Amniotic epithelial cell (primary cell): ENCODE data around the gene LONP2.

ENCODE experiments used
- DNase-seq: peaks from one replicate; pipeline ENCODE4 v3.0.0-alpha.2; 2010; ENCODE audit warnings: low read depth

The LONP2 gene, protein sequence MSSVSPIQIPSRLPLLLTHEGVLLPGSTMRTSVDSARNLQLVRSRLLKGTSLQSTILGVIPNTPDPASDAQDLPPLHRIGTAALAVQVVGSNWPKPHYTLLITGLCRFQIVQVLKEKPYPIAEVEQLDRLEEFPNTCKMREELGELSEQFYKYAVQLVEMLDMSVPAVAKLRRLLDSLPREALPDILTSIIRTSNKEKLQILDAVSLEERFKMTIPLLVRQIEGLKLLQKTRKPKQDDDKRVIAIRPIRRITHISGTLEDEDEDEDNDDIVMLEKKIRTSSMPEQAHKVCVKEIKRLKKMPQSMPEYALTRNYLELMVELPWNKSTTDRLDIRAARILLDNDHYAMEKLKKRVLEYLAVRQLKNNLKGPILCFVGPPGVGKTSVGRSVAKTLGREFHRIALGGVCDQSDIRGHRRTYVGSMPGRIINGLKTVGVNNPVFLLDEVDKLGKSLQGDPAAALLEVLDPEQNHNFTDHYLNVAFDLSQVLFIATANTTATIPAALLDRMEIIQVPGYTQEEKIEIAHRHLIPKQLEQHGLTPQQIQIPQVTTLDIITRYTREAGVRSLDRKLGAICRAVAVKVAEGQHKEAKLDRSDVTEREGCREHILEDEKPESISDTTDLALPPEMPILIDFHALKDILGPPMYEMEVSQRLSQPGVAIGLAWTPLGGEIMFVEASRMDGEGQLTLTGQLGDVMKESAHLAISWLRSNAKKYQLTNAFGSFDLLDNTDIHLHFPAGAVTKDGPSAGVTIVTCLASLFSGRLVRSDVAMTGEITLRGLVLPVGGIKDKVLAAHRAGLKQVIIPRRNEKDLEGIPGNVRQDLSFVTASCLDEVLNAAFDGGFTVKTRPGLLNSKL

DNA sequence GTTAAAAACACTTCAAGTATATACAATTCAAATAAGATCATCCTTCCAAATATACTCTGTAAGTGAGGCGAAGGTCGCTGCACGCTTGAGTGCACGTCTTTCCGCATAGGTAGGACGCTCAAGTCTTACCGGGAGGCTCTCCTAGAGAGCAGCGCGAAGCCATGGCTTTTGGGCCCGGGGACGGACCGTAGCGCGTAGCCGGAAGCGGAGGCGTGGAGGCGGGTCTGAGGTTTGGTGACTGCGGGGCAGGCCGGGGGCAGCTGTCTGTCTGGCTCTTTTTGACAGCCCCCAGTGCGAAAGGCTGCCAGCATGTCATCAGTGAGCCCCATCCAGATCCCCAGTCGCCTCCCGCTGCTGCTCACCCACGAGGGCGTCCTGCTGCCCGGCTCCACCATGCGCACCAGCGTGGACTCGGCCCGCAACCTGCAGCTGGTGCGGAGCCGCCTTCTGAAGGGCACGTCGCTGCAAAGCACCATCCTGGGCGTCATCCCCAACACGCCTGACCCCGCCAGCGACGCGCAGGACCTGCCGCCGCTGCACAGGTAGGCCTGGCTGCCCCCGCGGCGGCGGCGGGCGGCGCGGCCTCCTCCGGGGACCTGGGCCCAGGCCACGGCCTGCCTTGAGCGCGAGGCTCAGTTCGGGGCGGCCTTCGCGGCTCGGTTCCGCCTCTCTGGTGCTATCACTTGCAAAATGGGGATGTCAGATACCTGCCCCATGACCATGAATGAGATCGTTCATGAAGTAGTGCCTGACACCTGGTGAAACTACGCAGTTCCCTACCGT, at the start of gene LONP2:
LONP2 (plus strand) TSS at position 221 of the 783 bp plus-strand sequence; CDS start at position 310, 89 bp downstream.
- DNase-seq: peak; percentile 86

DNA sequence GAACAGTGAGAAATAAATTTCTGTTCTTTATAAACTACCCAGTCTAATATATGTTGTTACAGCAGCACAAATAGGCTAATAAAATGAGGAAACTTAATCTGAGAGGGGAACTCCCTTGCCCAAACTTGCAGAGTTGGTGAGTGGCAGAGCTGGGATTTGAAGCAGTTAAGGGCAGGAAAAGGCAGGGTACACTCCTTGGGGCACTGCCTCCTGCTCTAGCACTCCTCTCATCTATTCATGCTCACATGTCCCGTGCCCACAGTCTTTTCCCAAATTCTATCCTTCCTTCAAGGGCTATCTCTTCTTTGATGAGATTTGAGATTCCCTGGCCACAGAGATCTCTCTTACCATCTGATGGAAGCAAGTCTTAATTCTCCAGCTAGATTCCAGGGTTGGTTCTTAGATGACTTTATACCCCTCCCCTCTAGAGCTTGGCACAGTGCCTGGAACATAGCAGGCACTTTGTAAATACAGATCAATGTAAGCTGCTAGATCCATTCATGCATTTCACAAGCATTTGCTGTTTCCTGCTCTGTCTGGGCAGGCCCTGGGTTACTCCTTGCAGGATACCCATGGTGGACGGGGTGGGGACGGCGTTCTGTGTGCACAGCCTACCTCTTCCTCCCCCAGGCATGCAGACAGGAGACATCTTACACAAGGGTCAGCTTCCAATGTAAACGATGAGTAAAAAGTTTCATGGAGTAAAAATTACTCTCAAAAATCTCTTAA, 49.1 kb upstream of the LONP2 start:
- DNase-seq: no peak

DNA sequence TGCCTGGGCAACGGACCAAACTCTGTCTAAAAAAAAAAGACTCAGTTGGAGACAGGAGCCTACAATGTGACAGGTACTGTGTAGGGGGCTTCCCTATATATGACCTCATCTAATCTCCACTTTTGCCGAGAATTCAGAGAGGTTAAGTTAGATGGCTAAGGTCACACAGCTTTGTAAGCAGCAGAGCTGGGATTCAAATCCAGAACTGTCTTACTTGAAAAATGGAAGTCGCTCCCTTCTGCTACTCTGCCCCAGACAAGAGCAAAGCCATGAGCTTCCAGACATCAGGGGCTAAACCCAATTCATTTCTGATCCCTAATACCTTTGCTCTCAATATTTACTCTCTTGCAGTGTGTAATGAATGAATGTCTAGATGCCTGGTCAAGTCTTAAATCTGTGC, 46.8 kb upstream of the LONP2 start:
- DNase-seq: no peak

DNA sequence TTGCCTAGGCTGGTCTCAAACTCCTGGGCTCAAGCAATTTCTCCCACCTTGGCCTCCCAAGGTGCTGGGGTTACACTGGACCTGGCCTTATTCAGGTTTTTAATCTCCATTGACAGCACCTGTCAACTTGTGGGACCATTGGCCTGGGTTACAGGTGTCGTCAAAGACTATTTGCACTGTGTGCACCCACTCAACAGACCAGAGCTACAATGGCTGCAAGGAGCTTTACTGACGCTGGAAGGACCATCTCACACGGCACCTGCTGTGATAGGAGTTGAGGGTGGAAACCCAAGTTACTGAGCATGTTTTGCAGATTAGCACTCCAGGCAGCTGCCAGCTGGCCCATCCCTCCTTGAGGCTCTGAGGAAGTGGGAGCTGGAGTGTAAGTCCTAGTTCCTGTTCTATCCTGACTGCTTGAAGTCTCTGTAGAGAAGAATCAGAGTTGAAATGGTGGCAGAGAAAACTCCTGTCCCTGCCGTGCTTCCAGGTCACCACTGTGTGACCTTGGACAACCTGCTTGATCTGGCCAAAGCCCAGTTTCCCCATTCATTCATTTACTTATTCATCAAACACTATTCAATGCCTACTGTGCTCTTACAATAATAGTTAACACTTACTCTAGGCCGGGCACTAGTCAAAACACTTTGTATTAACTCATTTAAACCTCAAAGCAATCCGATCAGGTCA, 42.4 kb upstream of the LONP2 start:
- DNase-seq: no peak

DNA sequence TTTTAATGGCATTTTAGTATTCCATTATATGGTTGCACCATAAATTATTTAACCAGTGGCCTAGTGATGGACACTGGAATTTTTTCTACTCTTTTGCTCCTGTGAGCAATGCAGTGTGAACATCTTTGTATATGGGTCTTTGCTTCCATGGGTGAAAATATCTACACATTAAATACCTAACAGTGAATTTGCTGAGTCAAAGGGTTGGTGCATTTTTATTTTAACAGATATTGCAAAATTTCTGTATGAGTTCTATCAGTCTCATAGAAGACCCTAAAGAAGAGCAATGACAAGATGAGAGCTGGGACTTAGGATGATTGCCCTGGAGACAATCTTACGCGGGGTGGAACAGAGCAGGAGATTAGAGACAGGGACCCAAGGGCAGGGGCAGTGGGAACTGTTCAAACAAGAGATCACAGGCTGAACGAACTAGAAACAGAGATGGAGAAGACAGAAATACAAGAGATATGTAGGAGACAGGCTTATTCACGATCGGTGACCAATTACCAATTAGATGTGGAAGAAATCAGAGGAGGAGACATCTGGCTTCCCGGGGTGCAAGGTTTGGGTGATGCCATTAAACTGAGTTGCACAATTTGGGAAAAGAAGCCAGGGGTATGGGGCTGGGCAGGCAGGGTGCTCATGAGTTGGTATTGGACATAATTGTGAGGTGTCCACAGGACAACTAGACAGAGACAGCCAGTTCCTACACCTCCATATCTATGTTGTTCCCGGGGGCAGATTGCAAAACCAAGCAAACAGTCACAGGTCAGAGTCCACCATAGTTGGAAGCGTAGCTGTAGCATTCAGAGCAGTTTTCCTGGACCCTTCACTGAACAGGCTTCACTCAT, 39.9 kb upstream of the LONP2 start:
- DNase-seq: no peak

DNA sequence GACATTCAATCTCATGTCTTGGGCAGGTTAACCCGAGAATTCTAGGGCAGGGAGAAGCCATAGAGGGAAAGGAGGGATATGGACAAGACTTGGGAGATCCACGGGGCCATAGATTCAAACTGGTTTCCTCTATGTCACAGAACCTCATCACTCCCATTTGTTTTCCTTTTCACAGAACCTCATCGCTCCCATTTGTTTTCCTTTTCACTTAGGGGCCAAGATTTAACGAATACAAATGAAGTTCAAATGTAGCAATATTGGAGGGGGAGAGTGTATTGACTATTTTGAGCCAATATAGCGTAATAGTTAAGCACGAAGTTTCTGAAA, 39.3 kb upstream of the LONP2 start:
- no peak for DNase-seq

DNA sequence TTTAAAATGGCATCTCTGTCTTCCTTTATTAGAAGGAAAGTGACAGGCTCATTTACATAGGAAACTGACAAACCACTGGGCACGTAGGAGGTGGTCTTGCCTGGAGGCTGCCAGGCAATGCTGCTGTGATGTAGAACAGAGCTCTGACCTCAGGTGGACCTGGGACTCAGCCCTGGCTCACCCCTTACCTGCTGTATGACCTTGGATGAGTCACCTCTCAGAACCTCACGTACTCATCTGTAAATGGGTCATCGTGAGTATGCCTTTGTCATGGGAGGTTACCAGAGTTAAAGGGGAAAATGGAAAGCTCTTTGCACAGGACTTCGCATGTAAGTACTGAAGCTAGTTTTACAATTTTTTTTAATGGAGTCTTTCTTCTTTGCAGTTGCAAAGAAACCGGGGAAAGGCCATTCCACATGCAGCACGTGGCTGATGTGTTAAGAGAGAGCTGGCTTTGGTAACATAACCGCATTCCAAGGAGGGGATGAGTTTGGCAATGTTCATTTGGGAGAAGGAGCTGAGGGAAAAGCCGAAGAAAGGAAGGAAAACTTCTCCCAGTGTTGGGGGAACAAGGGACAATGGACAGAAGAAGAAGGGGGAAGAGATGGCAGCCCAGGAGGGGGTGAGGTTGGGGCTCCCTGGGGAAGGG, 37.4 kb upstream of the LONP2 start:
- DNase-seq: no peak

DNA sequence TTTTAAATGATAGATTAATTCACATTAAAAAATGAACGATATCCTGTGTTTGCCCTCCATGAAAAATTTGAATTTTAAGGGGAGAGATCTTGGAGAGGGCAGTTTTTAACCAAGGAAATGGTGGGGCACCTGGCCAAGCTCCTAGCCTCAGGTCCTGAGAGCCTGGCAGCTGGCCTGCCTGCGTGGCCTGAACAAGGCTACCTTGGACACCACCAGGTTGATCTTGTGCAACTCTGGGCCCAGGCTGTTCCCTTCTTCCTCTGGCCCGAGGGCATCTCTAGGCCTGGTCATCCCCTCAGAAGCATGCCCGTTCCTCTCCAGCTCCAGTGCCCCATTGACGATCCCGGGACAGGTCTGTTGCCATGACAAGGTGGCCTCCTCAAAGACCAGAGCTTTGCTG, 33.4 kb upstream of the LONP2 start:
- DNase-seq: no peak

DNA sequence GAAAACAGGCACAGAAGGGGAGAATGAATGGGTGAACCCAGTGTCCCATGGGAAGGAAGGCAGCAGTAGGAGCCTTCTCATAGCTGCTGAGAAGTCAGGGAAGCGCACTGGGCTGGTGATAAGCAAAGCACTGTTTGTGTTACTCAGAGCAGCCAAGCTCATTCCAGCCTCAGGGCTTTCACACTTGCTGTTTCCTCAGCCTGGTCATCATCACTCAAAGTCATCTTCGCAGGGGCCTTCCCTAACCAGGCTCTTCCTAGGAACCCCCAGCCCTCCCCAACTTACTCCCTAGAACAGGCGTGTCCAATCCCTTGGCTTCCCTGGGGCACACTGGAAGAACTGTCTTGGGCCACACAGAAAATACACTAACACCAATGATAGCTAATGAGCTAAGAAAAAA, 32.1 kb upstream of the LONP2 start:
- DNase-seq: no peak

DNA sequence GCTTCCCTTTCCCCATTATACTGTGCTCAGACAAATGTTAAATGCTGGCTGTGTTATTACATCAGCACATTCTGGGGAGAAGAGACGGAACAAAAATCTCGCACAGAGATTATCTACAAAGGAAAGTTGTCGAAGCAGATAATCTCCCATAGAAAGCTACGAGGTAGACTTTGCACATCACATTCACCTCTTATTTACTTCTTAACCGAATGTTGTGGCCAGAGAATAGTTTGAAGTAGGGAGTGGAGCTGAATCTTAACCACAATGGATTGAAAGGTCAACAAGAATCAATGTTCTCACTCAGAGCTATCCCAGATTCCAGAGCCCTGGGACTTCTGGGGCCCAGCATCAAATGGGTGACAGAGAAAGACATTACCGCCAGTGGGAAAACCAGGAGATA, 28.4 kb upstream of the LONP2 start:
- no peak for DNase-seq

DNA sequence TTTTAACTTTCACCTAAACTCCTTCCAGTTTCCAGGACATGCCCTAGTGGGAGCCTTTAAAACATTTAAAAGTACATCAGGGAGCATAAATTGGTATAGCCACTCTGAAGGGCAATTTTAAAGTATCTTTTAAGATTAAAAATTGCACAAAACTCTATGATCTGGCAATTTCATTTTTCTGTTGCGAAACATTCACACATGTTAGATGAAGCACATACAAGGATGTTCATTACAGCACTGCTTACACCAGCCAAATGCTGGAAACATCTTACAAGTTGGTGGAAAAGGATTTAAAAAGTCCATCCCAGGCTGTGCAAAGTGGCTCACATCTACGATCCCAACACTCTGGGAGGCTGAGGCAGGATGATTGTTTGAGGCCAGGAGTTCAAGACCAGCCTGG, 26.4 kb upstream of the LONP2 start:
- DNase-seq: peak; percentile 21

DNA sequence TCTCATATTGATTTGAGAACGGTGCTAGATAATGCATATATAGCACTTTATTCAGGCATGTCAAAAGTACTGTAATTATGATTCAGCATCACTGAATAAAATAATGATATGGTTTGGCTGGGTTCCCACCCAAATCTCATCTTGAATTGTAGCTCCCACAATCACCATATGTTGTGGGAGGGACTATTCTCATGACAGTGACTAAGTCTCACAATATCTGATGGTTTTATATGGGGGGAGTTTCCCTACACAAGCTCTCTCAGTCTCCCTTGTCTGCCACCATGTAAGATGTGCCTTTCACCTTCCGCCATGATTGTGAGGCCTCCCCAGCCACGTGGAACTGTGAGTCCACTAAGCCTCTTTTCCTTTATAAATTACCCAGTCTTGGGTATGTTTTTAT, 25.6 kb upstream of the LONP2 start:
- DNase-seq: no peak

DNA sequence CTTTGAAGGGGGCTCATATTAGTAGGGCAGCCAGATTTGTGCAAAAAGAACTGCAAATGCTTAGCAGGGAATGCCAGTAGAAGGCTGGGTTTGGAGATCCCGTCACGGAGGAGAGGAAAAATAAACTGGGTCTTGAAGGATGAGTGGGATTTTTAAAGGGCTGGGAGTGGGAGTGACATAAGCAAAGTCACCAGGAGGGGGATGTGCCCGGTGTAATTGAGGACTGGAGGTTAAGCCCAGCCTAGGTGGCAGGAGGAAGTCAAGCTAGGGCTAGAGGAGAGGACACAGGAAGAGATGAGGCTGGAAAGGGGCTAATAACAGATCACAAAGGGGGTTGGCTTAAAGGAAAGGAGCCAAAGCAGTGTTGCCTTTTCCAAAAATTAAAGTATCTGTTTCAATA, 23.2 kb upstream of the LONP2 start:
- no peak for DNase-seq

DNA sequence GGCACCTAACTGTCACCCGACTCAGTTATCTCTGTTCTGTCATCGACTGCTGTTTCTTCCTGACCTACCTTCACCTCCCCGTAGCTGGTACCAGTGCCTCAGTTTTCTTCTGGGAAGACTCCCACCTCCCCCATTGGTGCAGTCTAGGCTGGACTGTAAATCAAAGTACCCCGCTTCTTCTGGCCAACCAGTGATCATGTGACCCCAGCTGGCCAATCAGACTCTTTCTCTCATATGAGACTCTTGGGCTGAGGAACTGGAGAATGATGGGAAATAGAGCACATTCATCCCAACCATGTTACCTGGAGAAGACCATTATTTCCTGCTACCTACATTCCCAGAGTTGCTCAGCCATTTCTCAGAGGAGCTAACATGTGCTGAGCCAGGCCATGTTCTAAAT, 20.6 kb upstream of the LONP2 start:
- DNase-seq: no peak

DNA sequence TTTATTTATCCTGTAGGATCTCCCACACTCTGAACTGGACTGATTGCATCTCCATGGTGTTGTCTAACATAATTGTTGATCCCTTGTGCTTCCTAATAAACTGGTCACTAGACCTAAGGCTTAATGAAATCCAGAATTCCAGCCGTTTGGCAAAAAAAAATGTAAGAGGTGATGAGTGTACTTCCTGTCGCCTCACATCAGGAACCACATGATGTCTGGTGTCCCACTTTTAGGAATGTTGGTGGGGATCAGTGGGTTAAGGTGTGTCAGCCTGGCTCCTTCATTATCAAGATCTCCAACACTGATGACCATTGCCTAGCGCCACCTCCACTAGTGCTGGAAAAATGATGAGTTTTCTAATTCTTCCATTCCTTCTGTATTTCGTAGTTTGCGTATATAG, 18.6 kb upstream of the LONP2 start:
- no peak for DNase-seq

DNA sequence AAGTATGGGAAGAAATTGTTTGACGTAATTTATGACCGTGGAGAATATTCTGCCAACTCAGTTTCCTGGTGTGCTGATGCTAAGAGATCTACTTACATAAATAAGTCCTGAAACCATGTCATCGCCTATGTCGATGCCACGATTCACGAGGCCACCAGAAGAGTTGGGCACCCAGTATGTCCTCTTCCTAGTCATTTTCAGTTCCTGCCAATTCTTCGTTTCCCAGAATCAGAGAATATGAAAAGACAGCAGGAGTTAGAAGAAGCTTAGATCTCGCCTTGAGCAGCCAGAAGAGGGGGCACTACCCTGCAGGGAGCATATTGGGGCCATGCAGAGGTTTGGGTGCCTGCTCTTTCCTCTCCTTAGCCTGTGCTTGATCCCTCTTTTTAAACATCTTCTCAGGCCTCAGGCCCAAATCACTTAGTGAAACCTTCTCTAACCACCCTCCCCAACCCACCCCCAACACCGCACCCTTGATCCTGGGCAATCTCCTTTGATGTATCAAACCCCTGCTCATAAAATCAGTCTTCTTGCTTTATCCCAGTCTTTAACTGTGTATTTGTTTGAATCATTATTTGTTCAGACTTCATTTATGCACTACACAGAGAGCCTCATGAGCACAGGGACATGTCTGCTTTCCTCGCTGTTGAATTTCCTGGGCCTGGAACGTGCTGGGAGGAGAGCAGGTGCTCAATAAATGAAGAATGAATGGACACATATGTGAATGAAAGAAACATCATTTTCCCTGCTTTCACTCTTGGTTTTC, 12.2 kb upstream of the LONP2 start:
- peak; percentile 43 for DNase-seq

DNA sequence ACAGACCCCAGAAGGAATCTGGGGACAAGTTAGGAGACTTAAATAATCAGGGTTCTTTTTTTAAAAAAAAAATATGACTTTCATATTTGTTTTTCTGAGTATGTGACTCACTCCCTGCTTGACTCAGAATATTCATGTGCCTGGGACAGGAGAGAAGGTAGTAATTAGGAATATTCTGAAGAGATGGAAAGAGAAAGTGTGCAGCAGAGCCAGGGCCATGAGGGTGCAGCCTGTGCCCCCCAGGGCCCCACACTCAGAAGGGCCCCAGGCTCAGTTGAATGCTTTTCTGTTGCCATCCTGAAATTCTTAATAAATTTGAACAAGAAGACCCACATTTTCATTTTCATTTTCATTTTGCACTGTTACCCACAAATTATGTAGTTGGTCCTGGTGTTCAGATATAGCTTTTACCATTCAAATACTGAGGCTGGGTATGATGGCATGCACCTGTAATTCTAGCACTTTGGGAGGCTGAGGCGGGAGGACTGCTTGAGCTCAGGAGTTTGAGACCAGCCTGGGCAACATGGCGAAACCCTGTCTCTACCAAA, 11.5 kb upstream of the LONP2 start:
- DNase-seq: no peak

DNA sequence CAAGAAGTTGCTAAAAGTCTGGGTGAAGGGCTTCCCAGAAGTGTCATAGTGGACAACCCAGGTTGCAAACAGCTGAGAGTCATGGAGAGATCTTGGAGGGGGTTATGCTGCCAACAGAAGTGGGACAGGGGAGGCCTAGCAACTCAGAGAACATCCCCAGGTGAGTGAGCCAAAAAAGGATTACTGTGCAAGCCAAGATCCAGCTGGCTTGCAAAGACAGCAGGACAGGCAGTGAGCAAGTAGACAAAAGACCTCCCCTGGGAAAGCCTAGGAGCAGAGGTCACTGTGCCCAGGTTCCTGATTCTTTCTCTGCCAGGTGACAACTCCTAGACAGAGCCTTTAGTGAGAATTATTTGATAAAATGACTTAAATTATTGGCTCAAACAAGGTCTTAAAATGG, 9.5 kb upstream of the LONP2 start:
- no peak for DNase-seq

DNA sequence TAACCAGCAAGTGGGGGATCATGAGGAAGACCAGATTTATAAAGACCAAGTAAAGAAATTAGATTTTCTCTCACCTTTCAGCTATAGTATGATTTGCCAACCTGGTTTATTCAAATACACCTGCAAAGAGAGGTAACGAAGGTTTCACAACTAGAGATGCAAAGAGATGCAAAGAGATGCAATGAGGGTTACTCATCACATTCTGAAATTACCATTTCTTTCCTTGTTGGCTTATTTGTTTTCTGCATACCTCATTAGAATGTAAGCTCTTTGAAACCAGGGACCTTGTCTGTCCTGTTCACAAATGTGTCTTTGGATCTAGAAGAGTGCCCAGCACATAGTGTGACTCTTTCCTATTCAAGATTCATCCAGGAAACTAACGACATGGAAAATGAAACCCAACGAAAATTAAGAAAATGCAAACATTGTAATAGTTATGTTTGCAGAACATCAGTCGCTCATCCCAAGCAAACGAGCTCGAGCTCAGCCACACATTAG, 9.0 kb upstream of the LONP2 start:
- DNase-seq: no peak
